Activated T-cell treated with anti-CD3 and anti-CD28 coated beads for 4 hours (primary cell): ENCODE results near the gene CRELD1.
"Not testable (repeated sequence)": the region's sequence is repeated elsewhere in the genome, so short reads cannot be mapped to it uniquely, and the experiment has no call there.

Source experiments
- DNase-seq: peaks from one replicate; pipeline ENCODE4 v3.0.0-alpha.2; 2020

Gene CRELD1

GRCh38 chr3:9933561-9934234 is at the start of gene CRELD1:
Gene CRELD1, plus strand, starts transcription at chr3:9933834. Its CDS starts 605 bp downstream, at chr3:9934439.
- DNase-seq = peak; percentile 97

- no peak for DNase-seq
Measured at GRCh38 chr3:9884555-9885165, 49.0 kb upstream of the CRELD1 start.

GRCh38 chr3:9886328-9886727 is 47.3 kb upstream of the CRELD1 start:
- DNase-seq = no peak

GRCh38 chr3:9887480-9887879 is 46.2 kb upstream of the CRELD1 start:
- no peak for DNase-seq

- DNase-seq = no peak
Measured at GRCh38 chr3:9888540-9888939, 45.1 kb upstream of the CRELD1 start.

- no peak for DNase-seq
Measured at GRCh38 chr3:9889405-9889804, 44.2 kb upstream of the CRELD1 start.

GRCh38 chr3:9890249-9891071 is 43.2 kb upstream of the CRELD1 start, which contains the start of gene JAGN1:
Gene JAGN1, plus strand, starts transcription at chr3:9890610. Its CDS starts 113 bp downstream, at chr3:9890723.
- DNase-seq = peak; percentile 89

- no peak for DNase-seq
Measured at GRCh38 chr3:9891072-9891622, 42.5 kb upstream of the CRELD1 start.

GRCh38 chr3:9893739-9894138 is 39.9 kb upstream of the CRELD1 start:
- DNase-seq = no peak

GRCh38 chr3:9895715-9896114 is 37.9 kb upstream of the CRELD1 start:
- DNase-seq = not testable (repeated sequence)

GRCh38 chr3:9896755-9897407 is 36.8 kb upstream of the CRELD1 start:
- DNase-seq = not testable (repeated sequence)

GRCh38 chr3:9897408-9898372 is 35.9 kb upstream of the CRELD1 start:
- DNase-seq = no peak

- DNase-seq = no peak
Measured at GRCh38 chr3:9898467-9899241, 35.0 kb upstream of the CRELD1 start.

- no peak for DNase-seq
Measured at GRCh38 chr3:9899289-9899791, 34.3 kb upstream of the CRELD1 start.

GRCh38 chr3:9900965-9901415 is 32.6 kb upstream of the CRELD1 start:
- DNase-seq = not testable (repeated sequence)

- DNase-seq = no peak
Measured at GRCh38 chr3:9901967-9902366, 31.7 kb upstream of the CRELD1 start.

- DNase-seq = no peak
Measured at GRCh38 chr3:9902372-9903237, 31.0 kb upstream of the CRELD1 start, which contains the start of gene IL17RE. Gene IL17RE, plus strand, starts transcription at chr3:9902848. Its CDS starts 85 bp downstream, at chr3:9902933.

GRCh38 chr3:9903238-9903624 is 30.4 kb upstream of the CRELD1 start:
- DNase-seq = no peak

GRCh38 chr3:9903904-9904303 is 29.7 kb upstream of the CRELD1 start:
- no peak for DNase-seq
